WTC11 (cell line): ENCODE data around the gene PIK3C2A. TPM values are rescaled to one million over a fixed set of nuclear protein-coding genes. Genes with fewer than 3 reads are reported as not detected.

Experiments used
- ETV6 ChIP-seq: sonication (generic); formaldehyde crosslinking; IDR thresholded peaks from 2 replicates; pipeline ENCODE4 v1.8.1; 2022; ENCODE audit warnings: mild to moderate bottlenecking, missing genetic modification reagents
- FOXP1 ChIP-seq: sonication (generic); formaldehyde crosslinking; IDR thresholded peaks from 2 replicates; pipeline ENCODE4 v1.8.0; 2022; ENCODE audit warnings: missing genetic modification reagents, mild to moderate bottlenecking, moderate library complexity, borderline replicate concordance
- FOXP4 ChIP-seq: sonication (generic); formaldehyde crosslinking; IDR thresholded peaks from 2 replicates; pipeline ENCODE4 v1.8.0; 2022; ENCODE audit warnings: mild to moderate bottlenecking, missing genetic modification reagents
- GRHL2 ChIP-seq: fragments of 250-450 bp; sonication (Bioruptor Pico); IDR thresholded peaks from 2 replicates; pipeline ENCODE4 v1.8.0; 2022; ENCODE audit warnings: mild to moderate bottlenecking, moderate library complexity; ENCODE audit not compliant: insufficient replicate concordance, severe bottlenecking
- HMGA2 ChIP-seq: fragments of 250-450 bp; sonication (Bioruptor Pico); IDR thresholded peaks from 2 replicates; pipeline ENCODE4 v1.4.0; 2021; ENCODE audit warnings: mild to moderate bottlenecking, moderate library complexity
- IRF2 ChIP-seq: sonication (generic); formaldehyde crosslinking; IDR thresholded peaks from 2 replicates; pipeline ENCODE4 v1.8.0; 2022; ENCODE audit warnings: low read depth, missing genetic modification reagents, borderline replicate concordance
- MYBL2 ChIP-seq: sonication (generic); formaldehyde crosslinking; IDR thresholded peaks from 2 replicates; pipeline ENCODE4 v1.8.1; 2023; ENCODE audit warnings: mild to moderate bottlenecking, moderate library complexity, missing genetic modification reagents
- NFE2L1 ChIP-seq: sonication (generic); formaldehyde crosslinking; IDR thresholded peaks from 2 replicates; pipeline ENCODE4 v1.8.1; 2023; ENCODE audit warnings: missing genetic modification reagents
- NFYB ChIP-seq: sonication (generic); formaldehyde crosslinking; conservative IDR thresholded peaks from 2 replicates; pipeline ENCODE4 v1.8.0; 2022; ENCODE audit warnings: low read depth, missing genetic modification reagents
- OVOL2 ChIP-seq: fragments of 250-450 bp; sonication (Bioruptor Pico); IDR thresholded peaks from 2 replicates; pipeline ENCODE4 v1.9.0; 2021; ENCODE audit warnings: mild to moderate bottlenecking, borderline replicate concordance
- RELA ChIP-seq: sonication (generic); formaldehyde crosslinking; IDR thresholded peaks from 2 replicates; pipeline ENCODE4 v1.8.1; 2022; ENCODE audit warnings: missing genetic modification reagents, mild to moderate bottlenecking, borderline replicate concordance
- SMAD4 ChIP-seq: sonication (generic); formaldehyde crosslinking; IDR thresholded peaks from 2 replicates; pipeline ENCODE4 v1.8.0; 2022; ENCODE audit warnings: mild to moderate bottlenecking, missing genetic modification reagents
- SOX15 ChIP-seq: fragments of 250-450 bp; sonication (Bioruptor Pico); IDR thresholded peaks from 2 replicates; pipeline ENCODE4 v1.9.0; 2021; ENCODE audit warnings: mild to moderate bottlenecking
- SP1 ChIP-seq: sonication (generic); formaldehyde crosslinking; conservative IDR thresholded peaks from 2 replicates; pipeline ENCODE4 v1.8.1; 2022; ENCODE audit warnings: missing genetic modification reagents
- TEAD1 ChIP-seq: sonication (generic); formaldehyde crosslinking; IDR thresholded peaks from 2 replicates; pipeline ENCODE4 v1.8.0; 2022; ENCODE audit warnings: mild to moderate bottlenecking, missing genetic modification reagents
- TEAD4 ChIP-seq: sonication (generic); formaldehyde crosslinking; IDR thresholded peaks from 2 replicates; pipeline ENCODE4 v1.8.0; 2022; ENCODE audit warnings: mild to moderate bottlenecking, missing genetic modification reagents
- TP53 ChIP-seq: sonication (generic); formaldehyde crosslinking; IDR thresholded peaks from 2 replicates; pipeline ENCODE4 v1.8.1; 2023; ENCODE audit warnings: mild to moderate bottlenecking, missing genetic modification reagents
- ZBTB43 ChIP-seq: sonication (generic); formaldehyde crosslinking; IDR thresholded peaks from 2 replicates; pipeline ENCODE4 v1.8.1; 2023; ENCODE audit warnings: mild to moderate bottlenecking, missing genetic modification reagents
- ZNF138 ChIP-seq: sonication (generic); formaldehyde crosslinking; conservative IDR thresholded peaks from 2 replicates; pipeline ENCODE4 v1.8.1; 2022; ENCODE audit warnings: mild to moderate bottlenecking, moderate library complexity, missing genetic modification reagents
- ZNF532 ChIP-seq: fragments of 250-450 bp; sonication (Bioruptor Pico); IDR thresholded peaks from 2 replicates; pipeline ENCODE4 v1.9.0; 2021; ENCODE audit warnings: mild to moderate bottlenecking, borderline replicate concordance
- total RNA-seq: library from RNA; stranded (reverse); gene quantifications from 3 replicates; pipeline ENCODE4 v1.2.3, GENCODE V29; 2021
- TF ChIP-seq, protein P1 (sequence below): fragments of 250-450 bp; sonication (Bioruptor Pico); IDR thresholded peaks from 2 replicates; pipeline ENCODE4 v1.9.0; 2021; ENCODE audit warnings: mild to moderate bottlenecking
- TF ChIP-seq, protein P2 (sequence below): fragments of 250-450 bp; sonication (Bioruptor Pico); conservative IDR thresholded peaks from 2 replicates; pipeline ENCODE4 v1.9.0; 2021; ENCODE audit warnings: mild to moderate bottlenecking
- TF ChIP-seq, protein P3 (sequence below): sonication (generic); formaldehyde crosslinking; IDR thresholded peaks from 2 replicates; pipeline ENCODE4 v1.8.0; 2022; ENCODE audit warnings: mild to moderate bottlenecking, missing genetic modification reagents
- TF ChIP-seq, protein P4 (sequence below): sonication (generic); formaldehyde crosslinking; IDR thresholded peaks from 2 replicates; pipeline ENCODE4 v1.8.1; 2023; ENCODE audit warnings: mild to moderate bottlenecking, moderate library complexity, missing genetic modification reagents

PIK3C2A gene
- total RNA-seq, 1 experiment from 2014 or later: 105 TPM

- TF ChIP-seq TP53 (peak; percentile 72; the same call in 1 of the 2 replicates), IRF2 (no peak), ZBTB43 (CRISPR knock-in tag) (0 out of 2 replicates have a peak, but pooled peaks have one; percentile 24), ZNF138 (CRISPR knock-in tag) (no peak; the same call in 1 of the 2 replicates), TEAD1 (peak; percentile 89; the same call in 1 of the 2 replicates), GRHL2 (no peak), HMGA2 (CRISPR knock-in tag) (no peak), OVOL2 (CRISPR knock-in tag) (no peak), ETV6 (peak; percentile 74; the same call in 1 of the 2 replicates), ZNF532 (CRISPR knock-in tag) (no peak), RELA (CRISPR knock-in tag) (0 out of 2 replicates have a peak, but pooled peaks have one; percentile 58), SP1 (CRISPR knock-in tag) (peak; percentile 93), MYBL2 (CRISPR knock-in tag) (0 out of 2 replicates have a peak, but pooled peaks have one; percentile 62), TEAD4 (CRISPR knock-in tag) (no peak), FOXP4 (CRISPR knock-in tag) (peak; percentile 74; the same call in 1 of the 2 replicates), FOXP1 (peak; percentile 82; the same call in 1 of the 2 replicates), NFE2L1 (CRISPR knock-in tag) (no peak), SOX15 (no peak), NFYB (CRISPR knock-in tag) (peak; percentile 45), SMAD4 (no peak)
- TF ChIP-seq, protein P1, sequence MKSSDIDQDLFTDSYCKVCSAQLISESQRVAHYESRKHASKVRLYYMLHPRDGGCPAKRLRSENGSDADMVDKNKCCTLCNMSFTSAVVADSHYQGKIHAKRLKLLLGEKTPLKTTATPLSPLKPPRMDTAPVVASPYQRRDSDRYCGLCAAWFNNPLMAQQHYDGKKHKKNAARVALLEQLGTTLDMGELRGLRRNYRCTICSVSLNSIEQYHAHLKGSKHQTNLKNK (CRISPR knock-in tag): no peak
- TF ChIP-seq, protein P2, sequence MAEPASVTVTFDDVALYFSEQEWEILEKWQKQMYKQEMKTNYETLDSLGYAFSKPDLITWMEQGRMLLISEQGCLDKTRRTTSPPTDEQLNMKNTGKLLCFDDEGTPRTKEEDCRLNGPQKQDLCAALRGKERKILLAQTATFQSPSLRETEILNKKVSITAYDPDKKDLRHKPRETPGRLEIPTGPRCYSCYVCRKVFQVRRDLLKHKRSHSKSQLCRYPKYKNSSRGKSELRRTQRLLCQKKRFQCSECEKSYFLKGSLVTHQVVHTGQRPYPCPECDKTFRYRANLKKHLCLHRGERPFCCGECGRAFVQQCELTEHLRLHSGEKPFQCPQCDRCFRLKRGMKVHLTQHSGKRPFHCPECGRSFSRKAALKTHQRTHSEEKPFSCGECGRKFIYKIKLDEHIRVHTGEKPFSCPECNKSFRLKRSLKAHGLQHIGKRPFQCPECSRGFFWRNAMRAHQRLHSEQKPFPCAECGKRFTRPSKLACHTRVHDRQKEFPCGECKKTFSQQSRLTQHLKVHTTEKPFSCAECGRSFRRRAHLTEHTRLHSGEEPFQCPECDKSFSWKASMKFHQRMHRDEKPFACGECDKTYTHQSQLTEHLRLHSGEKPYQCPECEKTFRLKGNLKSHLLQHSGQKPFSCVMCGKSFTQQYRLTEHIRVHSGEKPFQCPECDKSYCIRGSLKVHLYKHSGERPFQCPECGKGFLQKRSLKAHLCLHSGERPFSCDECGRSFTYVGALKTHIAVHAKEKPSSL (CRISPR knock-in tag): 0 out of 2 replicates have a peak, but pooled peaks have one; percentile 32
- TF ChIP-seq, protein P3, sequence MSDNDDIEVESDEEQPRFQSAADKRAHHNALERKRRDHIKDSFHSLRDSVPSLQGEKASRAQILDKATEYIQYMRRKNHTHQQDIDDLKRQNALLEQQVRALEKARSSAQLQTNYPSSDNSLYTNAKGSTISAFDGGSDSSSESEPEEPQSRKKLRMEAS (CRISPR knock-in tag): peak; percentile 81
- TF ChIP-seq, protein P4, sequence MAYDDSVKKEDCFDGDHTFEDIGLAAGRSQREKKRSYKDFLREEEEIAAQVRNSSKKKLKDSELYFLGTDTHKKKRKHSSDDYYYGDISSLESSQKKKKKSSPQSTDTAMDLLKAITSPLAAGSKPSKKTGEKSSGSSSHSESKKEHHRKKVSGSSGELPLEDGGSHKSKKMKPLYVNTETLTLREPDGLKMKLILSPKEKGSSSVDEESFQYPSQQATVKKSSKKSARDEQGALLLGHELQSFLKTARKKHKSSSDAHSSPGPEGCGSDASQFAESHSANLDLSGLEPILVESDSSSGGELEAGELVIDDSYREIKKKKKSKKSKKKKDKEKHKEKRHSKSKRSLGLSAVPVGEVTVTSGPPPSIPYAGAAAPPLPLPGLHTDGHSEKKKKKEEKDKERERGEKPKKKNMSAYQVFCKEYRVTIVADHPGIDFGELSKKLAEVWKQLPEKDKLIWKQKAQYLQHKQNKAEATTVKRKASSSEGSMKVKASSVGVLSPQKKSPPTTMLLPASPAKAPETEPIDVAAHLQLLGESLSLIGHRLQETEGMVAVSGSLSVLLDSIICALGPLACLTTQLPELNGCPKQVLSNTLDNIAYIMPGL (CRISPR knock-in tag): peak; percentile 92; the same call in 1 of the 2 replicates
Observed at GRCh38 chr11:17207317-17208256, at the start of gene PIK3C2A (continued).
